Body of pancreas (tissue), 4 donors: ENCODE measurements around the gene SH3D19. TPM values are rescaled to one million over a fixed set of nuclear protein-coding genes. Genes with fewer than 3 reads are reported as not detected.
A peak's percentile ranks its signal among the peaks of the same experiment; 100 is the strongest.

Experiments
- ATAC-seq: fragments of 150-250 bp; one replicate; pipeline ENCODE4 v1.9.1; 2016
- DNase-seq, 4 donors: peaks; one replicate each; pipeline ENCODE4 v3.0.0-alpha.2; 2019
- H3K27ac ChIP-seq, 4 donors: fragments of 200-600 bp; sonication (generic); 1 replicate in 3 of 4; 2 replicates in 1 of 4; pipeline versions ENCODE4 v1.5.1 to v1.6.1; 2016 to 2019; ENCODE audit warnings: mild to moderate bottlenecking in 1 of 4, mixed read lengths in 1 of 4, moderate library complexity in 1 of 4
- H3K27me3 ChIP-seq, 2 donors: fragments of 200-600 bp; sonication (generic); one replicate each; pipeline ENCODE4 v1.6.0; 2016; ENCODE audit warnings: mild to moderate bottlenecking in 1 of 2
- H3K36me3 ChIP-seq, 2 donors: fragments of 200-600 bp; sonication (generic); replicated peaks in 1 of 2; 2 replicates each; pipeline ENCODE4 v1.5.1; 2016; ENCODE audit warnings: low read depth in 2 of 2; ENCODE audit not compliant: insufficient read depth in 1 of 2
- H3K4me1 ChIP-seq: fragments of 200-600 bp; sonication (generic); one replicate; pipeline ENCODE4 v1.6.0; 2016
- H3K4me3 ChIP-seq, 2 donors: fragments of 200-600 bp; sonication (generic); 1 replicate in 1 of 2; 2 replicates in 1 of 2; pipeline ENCODE4 v1.5.1; 2016 to 2019
- H3K9me3 ChIP-seq, 3 donors: fragments of 200-600 bp; sonication (generic); 1 replicate in 2 of 3; 2 replicates in 1 of 3; pipeline ENCODE4 v1.5.1; 2016
- POLR2A ChIP-seq, 3 donors: fragments of 450-650 bp; IDR thresholded peaks; one replicate each; pipeline ENCODE4 v1.6.1; 2016; ENCODE audit warnings: antibody characterized with exemption in 3 of 3, mild to moderate bottlenecking in 2 of 3
- WGBS, 2 donors: methylation state at CpG; one replicate each; pipeline ENCODE4 v1.1.5; 2017; 5-methylcytosine and 5-hydroxymethylcytosine counted together
- intact Hi-C: fragments of 100-400 bp; cut with DNase I; formaldehyde crosslinking; loops from one replicate; pipeline ENCODE4 v1.15.1; 2023
- total RNA-seq, 2 donors: library from RNA; depleted of rRNA; stranded (reverse); fragments of >200 nt; gene quantifications; one replicate each; pipeline ENCODE4 v1.1.0, GENCODE V29; 2016
- TF ChIP-seq, protein P1 (sequence below), 7 experiments: fragments of 450-650 bp in 4 of 7; fragments of 200-600 bp in 3 of 7; sonication (generic) in 3 of 7; IDR thresholded peaks; one replicate each; pipeline ENCODE4 v1.5.1; 2016 to 2019; ENCODE audit warnings: antibody characterized with exemption in 7 of 7

SH3D19 gene
- total RNA-seq, 2 donors from 2014 or later: 38.1 to 42.8 TPM

DNA sequence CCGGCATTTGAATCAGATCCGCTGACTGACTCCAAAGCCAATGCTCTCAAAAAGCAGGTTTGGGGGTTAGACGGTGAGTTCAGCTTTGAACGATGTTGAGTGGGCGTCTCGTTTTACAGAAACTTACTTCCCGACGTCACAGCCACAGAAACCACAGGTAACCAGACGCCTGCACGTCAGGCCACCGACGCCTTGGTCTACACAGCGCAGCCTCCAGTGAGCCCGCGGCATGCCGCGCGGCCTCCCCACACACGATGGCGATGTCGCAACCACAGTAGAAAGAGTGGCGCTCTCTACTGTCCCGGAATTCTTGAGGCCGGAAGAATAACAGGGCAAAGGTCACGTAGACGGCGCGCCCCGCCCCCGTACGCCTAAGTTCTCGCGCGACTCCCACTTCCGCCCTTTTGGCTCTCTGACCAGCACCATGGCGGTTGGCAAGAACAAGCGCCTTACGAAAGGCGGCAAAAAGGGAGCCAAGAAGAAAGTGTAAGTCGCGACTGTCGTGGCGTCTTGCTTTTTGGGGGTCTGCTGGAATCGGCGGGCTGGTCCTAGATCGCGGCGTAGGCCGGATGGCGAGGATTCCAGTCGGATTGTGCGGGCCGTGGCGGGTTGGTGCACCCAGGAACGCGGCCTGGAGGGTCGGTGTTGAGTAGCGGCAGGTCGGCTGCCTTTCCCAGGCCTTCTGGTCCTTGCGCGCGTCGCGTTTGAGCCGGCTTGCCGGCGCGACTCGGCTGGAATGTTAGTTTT, 226.0 kb downstream of the SH3D19 start, which contains the start of gene RPS3A:
RPS3A (plus strand) TSS at position 400 of the 747 bp plus-strand sequence; CDS start at position 425, 25 bp downstream.
- 1 to 2% methylated on average over 18 to 69 of the region's 69 CpGs for WGBS, 2 donors
- H3K27me3 ChIP-seq: no peaks in the 10 kb centered on the region
- intact Hi-C loops: no loop called here

DNA sequence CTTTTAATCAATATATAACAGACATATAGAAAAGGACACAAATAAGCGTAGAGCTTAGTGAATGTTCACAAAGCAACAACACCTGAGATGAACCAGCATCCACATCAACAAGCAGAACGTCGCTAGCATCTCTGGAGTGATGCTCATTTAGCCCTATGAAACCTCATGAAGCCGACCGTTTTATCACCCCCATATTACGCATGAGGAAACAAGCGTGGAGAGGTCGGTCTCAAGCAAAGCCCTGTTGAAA, 226.5 kb downstream of the SH3D19 start:
- H3K9me3 ChIP-seq: no peaks in the 10 kb centered on the region
- no peak overlapping the region for H3K4me3 ChIP-seq
- TF ChIP-seq, protein P1, sequence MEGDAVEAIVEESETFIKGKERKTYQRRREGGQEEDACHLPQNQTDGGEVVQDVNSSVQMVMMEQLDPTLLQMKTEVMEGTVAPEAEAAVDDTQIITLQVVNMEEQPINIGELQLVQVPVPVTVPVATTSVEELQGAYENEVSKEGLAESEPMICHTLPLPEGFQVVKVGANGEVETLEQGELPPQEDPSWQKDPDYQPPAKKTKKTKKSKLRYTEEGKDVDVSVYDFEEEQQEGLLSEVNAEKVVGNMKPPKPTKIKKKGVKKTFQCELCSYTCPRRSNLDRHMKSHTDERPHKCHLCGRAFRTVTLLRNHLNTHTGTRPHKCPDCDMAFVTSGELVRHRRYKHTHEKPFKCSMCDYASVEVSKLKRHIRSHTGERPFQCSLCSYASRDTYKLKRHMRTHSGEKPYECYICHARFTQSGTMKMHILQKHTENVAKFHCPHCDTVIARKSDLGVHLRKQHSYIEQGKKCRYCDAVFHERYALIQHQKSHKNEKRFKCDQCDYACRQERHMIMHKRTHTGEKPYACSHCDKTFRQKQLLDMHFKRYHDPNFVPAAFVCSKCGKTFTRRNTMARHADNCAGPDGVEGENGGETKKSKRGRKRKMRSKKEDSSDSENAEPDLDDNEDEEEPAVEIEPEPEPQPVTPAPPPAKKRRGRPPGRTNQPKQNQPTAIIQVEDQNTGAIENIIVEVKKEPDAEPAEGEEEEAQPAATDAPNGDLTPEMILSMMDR (IDR thresholded peaks at IDR 0.05): no peak
- no peak for TF ChIP-seq POLR2A (IDR thresholded peaks at IDR 0.05)
- ATAC-seq (peak; percentile 18), DNase-seq (no peak)
- WGBS, 2 donors: 16 to 18% methylated on average over 8 of the region's 8 CpGs
- H3K36me3 ChIP-seq: peaks cover 0 to 17% of the 10 kb centered on the region in 2 donors
- intact Hi-C loops: no loop called here
- H3K4me1 ChIP-seq: peaks cover 29% of the 10 kb centered on the region
- peak overlapping the region in 3 of 4 donors; percentile 79 to 96 (median 87) for H3K27ac ChIP-seq
- no peaks in the 10 kb centered on the region for H3K27me3 ChIP-seq

More for the DNA sequence above, 226.0 kb downstream of the SH3D19 start, which contains the start of gene RPS3A:
- Histone ChIP-seq H3K27ac (peak within 1 kb of the TSS; percentile 75 to 96 (median 83)), H3K36me3 (peaks cover 0 to 17% of the 10 kb centered on the region in 2 donors), H3K9me3 (no peaks in the 10 kb centered on the region), H3K4me1 (peaks cover 29% of the 10 kb centered on the region), H3K4me3 (peak within 1 kb of the TSS; percentile 67 to 84)
- ATAC-seq: peak; percentile 98
- TF ChIP-seq, protein P1 (IDR thresholded peaks at IDR 0.05): peak; percentile 30 to 96 (median 92)
- peak in 2 of 3 donors; percentile 90 to 95 for TF ChIP-seq POLR2A (IDR thresholded peaks at IDR 0.05)
- peak; percentile 96 to 98 (median 98) for DNase-seq

- Histone ChIP-seq H3K9me3 (no peaks in the 10 kb centered on the region), H3K27ac (no peak overlapping the region), H3K4me1 (peaks cover 29% of the 10 kb centered on the region), H3K4me3 (no peak overlapping the region), H3K36me3 (peaks cover 0 to 8% of the 10 kb centered on the region in 2 donors), H3K27me3 (no peaks in the 10 kb centered on the region)
- ATAC-seq (no peak), DNase-seq (no peak)
- TF ChIP-seq POLR2A (IDR thresholded peaks at IDR 0.05): no peak
- TF ChIP-seq, protein P1 (IDR thresholded peaks at IDR 0.05): no peak
- intact Hi-C loops: no loop called here
- 83 to 90% methylated on average over 3 of the region's 3 CpGs for WGBS, 2 donors
Measured at GRCh38 chr4:151097759-151098158, 227.6 kb downstream of the SH3D19 start.

DNA sequence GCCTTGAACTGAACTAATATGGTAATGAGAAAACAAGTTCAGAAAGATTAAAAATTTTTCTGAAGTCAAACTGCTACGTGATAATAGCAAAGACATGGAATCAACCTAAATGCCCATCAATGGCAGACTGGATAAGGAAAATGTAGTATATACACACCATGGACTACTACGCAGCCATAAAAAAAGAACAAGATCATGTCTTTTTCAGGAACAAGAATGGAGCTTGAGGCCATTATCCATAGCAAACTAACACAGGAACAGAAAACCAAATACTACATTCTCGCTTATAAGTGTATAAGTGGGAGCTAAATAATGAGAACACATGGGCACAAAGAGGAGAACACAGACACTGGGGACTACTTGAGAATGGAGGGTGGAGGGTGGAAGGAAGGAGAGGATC, 230.3 kb downstream of the SH3D19 start:
- ATAC-seq (no peak), DNase-seq (no peak)
- Histone ChIP-seq H3K9me3 (no peaks in the 10 kb centered on the region), H3K27me3 (no peaks in the 10 kb centered on the region), H3K4me3 (no peak overlapping the region), H3K27ac (no peak overlapping the region), H3K36me3 (no peaks in the 10 kb centered on the region), H3K4me1 (peaks cover 8% of the 10 kb centered on the region)
- WGBS, 2 donors: 87 to 89% methylated on average over 3 of the region's 3 CpGs
- intact Hi-C loops: no loop called here
- TF ChIP-seq, protein P1 (IDR thresholded peaks at IDR 0.05): no peak
- TF ChIP-seq POLR2A (IDR thresholded peaks at IDR 0.05): no peak
